CD14-positive monocyte (primary cell): Measurements from ENCODE around the gene NECAB3. TPM values are rescaled to one million over a fixed set of nuclear protein-coding genes. Genes with fewer than 3 reads are reported as not detected.

ENCODE experiments used
- DNase-seq, 3 donors: peaks; one replicate each; pipeline ENCODE4 v3.0.0-alpha.2; 2011 to 2022
- H2AFZ ChIP-seq: 2 replicates; pipeline ENCODE4 v1.6.0; 2012; ENCODE audit warnings: mild to moderate bottlenecking, low read depth, low read length, inconsistent platforms; ENCODE audit not compliant: insufficient read depth, poor library complexity, severe bottlenecking
- H3K27ac ChIP-seq, 2 donors: 1 replicate in 1 of 2; 2 replicates in 1 of 2; pipeline ENCODE4 v1.5.1; 2012 to 2013; ENCODE audit warnings: low read length in 2 of 2, control low read depth in 1 of 2, inconsistent platforms in 1 of 2, low read depth in 1 of 2, mild to moderate bottlenecking in 1 of 2
- H3K27me3 ChIP-seq, 2 donors: one replicate each; pipeline versions ENCODE4 v1.6.0 to v1.6.1; 2011 to 2013; ENCODE audit warnings: low read length in 2 of 2; ENCODE audit not compliant: control insufficient read depth in 2 of 2, insufficient read depth in 2 of 2
- H3K36me3 ChIP-seq, 2 donors: replicated peaks in 1 of 2; 1 replicate in 1 of 2; 2 replicates in 1 of 2; pipeline versions ENCODE4 v1.5.1 to v1.6.1; 2012 to 2013; ENCODE audit warnings: low read length in 2 of 2, control low read depth in 1 of 2, inconsistent platforms in 1 of 2, mild to moderate bottlenecking in 1 of 2; ENCODE audit not compliant: insufficient read depth in 2 of 2, control insufficient read depth in 1 of 2
- H3K4me1 ChIP-seq, 2 donors: 1 replicate in 1 of 2; 2 replicates in 1 of 2; pipeline versions ENCODE4 v1.5.1 to v1.6.1; 2012 to 2013; ENCODE audit warnings: low read length in 2 of 2, control low read depth in 1 of 2, inconsistent platforms in 1 of 2, mild to moderate bottlenecking in 1 of 2, moderate library complexity in 1 of 2; ENCODE audit not compliant: insufficient read depth in 2 of 2, control insufficient read depth in 1 of 2
- H3K4me2 ChIP-seq: replicated peaks from 2 replicates; pipeline ENCODE3; 2012; ENCODE audit warnings: low read length, moderate library complexity, mild to moderate bottlenecking; ENCODE audit not compliant: poor library complexity, severe bottlenecking; ENCODE audit errors: extremely low read depth
- H3K4me3 ChIP-seq, 3 experiments: fragments of 200-600 bp in 1 of 3; sonication (generic) in 1 of 3; replicated peaks in 1 of 3; 1 replicate in 2 of 3; 2 replicates in 1 of 3; pipeline ENCODE4 v1.5.1; 2011 to 2013; ENCODE audit warnings: low read length in 3 of 3, mild to moderate bottlenecking in 3 of 3, control low read depth in 2 of 3, low read depth in 2 of 3, inconsistent platforms in 1 of 3, moderate library complexity in 1 of 3
- H3K79me2 ChIP-seq: 2 replicates; pipeline ENCODE4 v1.6.0; 2012; ENCODE audit warnings: mild to moderate bottlenecking, control low read depth, inconsistent platforms, low read length, moderate library complexity; ENCODE audit not compliant: insufficient read depth
- H3K9ac ChIP-seq: 2 replicates; pipeline ENCODE4 v1.6.0; 2017; ENCODE audit warnings: low read length, mild to moderate bottlenecking; ENCODE audit not compliant: insufficient read depth, poor library complexity, severe bottlenecking
- H3K9me3 ChIP-seq, 2 donors: replicated peaks in 1 of 2; 1 replicate in 1 of 2; 2 replicates in 1 of 2; pipeline versions ENCODE4 v1.5.1 to v1.6.1; 2012 to 2013; ENCODE audit warnings: low read length in 2 of 2, control low read depth in 1 of 2; ENCODE audit not compliant: control insufficient read depth in 1 of 2, insufficient read depth in 1 of 2
- H4K20me1 ChIP-seq: 2 replicates; pipeline ENCODE4 v1.6.0; 2012; ENCODE audit warnings: mild to moderate bottlenecking, low read length, control low read depth, moderate library complexity; ENCODE audit not compliant: insufficient read depth
- H3K27ac Mint-ChIP-seq, 7 donors: one replicate each; pipeline ENCODE4 v1.8.0; 2020; ENCODE audit warnings: mild to moderate bottlenecking in 7 of 7, mixed read lengths in 7 of 7, moderate library complexity in 6 of 7, inconsistent platforms in 2 of 7
- H3K27me3 Mint-ChIP-seq, 3 donors: one replicate each; pipeline ENCODE4 v1.8.0; 2021 to 2022; ENCODE audit warnings: low read depth in 3 of 3, mild to moderate bottlenecking in 3 of 3, mixed read lengths in 3 of 3, moderate library complexity in 3 of 3, inconsistent platforms in 1 of 3
- H3K36me3 Mint-ChIP-seq, 2 donors: one replicate each; pipeline ENCODE4 v1.8.0; 2020; ENCODE audit warnings: mixed read lengths in 2 of 2, inconsistent platforms in 1 of 2, mild to moderate bottlenecking in 1 of 2
- H3K4me1 Mint-ChIP-seq: one replicate; pipeline ENCODE4 v1.8.0; 2020; ENCODE audit warnings: mild to moderate bottlenecking, mixed read lengths
- H3K4me3 Mint-ChIP-seq, 2 donors: one replicate each; pipeline ENCODE4 v1.8.0; 2020; ENCODE audit warnings: mild to moderate bottlenecking in 2 of 2, mixed read lengths in 2 of 2, moderate library complexity in 1 of 2
- H3K9me3 Mint-ChIP-seq, 7 donors: one replicate each; pipeline ENCODE4 v1.8.0; 2020 to 2022; ENCODE audit warnings: mixed read lengths in 7 of 7, mild to moderate bottlenecking in 6 of 7, moderate library complexity in 6 of 7, inconsistent platforms in 2 of 7
- CTCF ChIP-seq: fragments of 200-600 bp; IDR thresholded peaks from one replicate; pipeline ENCODE4 v1.8.0; 2022; ENCODE audit warnings: antibody characterized with exemption, mild to moderate bottlenecking
- WGBS: methylation state at CpG from one replicate; pipeline ENCODE4 v1.1.5; 2013; ENCODE audit warnings: missing lambda C conversion rate; ENCODE audit not compliant: insufficient coverage; 5-methylcytosine and 5-hydroxymethylcytosine counted together
- intact Hi-C, 2 donors: fragments of 100-400 bp; cut with micrococcal nuclease; formaldehyde crosslinking; loops; one replicate each; pipeline versions ENCODE4 v1.15.0 to v1.15.1; 2023
- polyA plus RNA-seq, 3 donors: library from polyadenylated mRNA; depleted of rRNA in 1 of 3; unstranded in 2 of 3; stranded (reverse) in 1 of 3; fragments of 300-500 nt in 2 of 3; fragments of >200 nt in 1 of 3; fragmentation: Illumina TruSeq in 2 of 3; gene quantifications; 1 replicate in 2 of 3; 2 replicates in 1 of 3; pipeline ENCODE4 v1.2.3, GENCODE V29; 2012 to 2021

Gene NECAB3
- polyA plus RNA-seq, 3 donors: 1.3 to 12.8 (median 1.8) TPM

- Mint-ChIP-seq H3K36me3 (peaks cover 6 to 23% of the 10 kb centered on the region in 2 donors), H3K27ac (no peak overlapping the region), H3K4me3 (no peak overlapping the region), H3K9me3 (no peaks in the 10 kb centered on the region), H3K4me1 (peaks cover 18% of the 10 kb centered on the region), H3K27me3 (peaks cover 2 to 9% (median 3%) of the 10 kb centered on the region in 3 donors)
- no peak overlapping the region for H3K4me3 ChIP-seq
- no peaks in the 10 kb centered on the region for H3K27me3 ChIP-seq
- no peaks in the 10 kb centered on the region for H3K9me3 ChIP-seq
- no peak overlapping the region for H3K9ac ChIP-seq
- TF ChIP-seq CTCF: no peak
- DNase-seq: no peak
- H3K36me3 ChIP-seq: no peaks in the 10 kb centered on the region
- no peak overlapping the region for H3K4me2 ChIP-seq
- H3K79me2 ChIP-seq: peaks cover 13% of the 10 kb centered on the region
- 97% methylated on average over 25 of the region's 31 CpGs for WGBS
- no peak overlapping the region for H3K27ac ChIP-seq
- intact Hi-C loops: no loop called here
- peaks cover 14 to 19% of the 10 kb centered on the region in 2 donors for H3K4me1 ChIP-seq
- no peak overlapping the region for H2AFZ ChIP-seq
- H4K20me1 ChIP-seq: no peaks in the 10 kb centered on the region
Observed at GRCh38 chr20:33676652-33677645, 2.7 kb upstream of the NECAB3 start.

GRCh38 chr20:33676121-33676520 is 1.9 kb upstream of the NECAB3 start:
- TF ChIP-seq CTCF: no peak
- H3K27ac Mint-ChIP-seq: peak overlapping the region in 2 of 7 donors; percentile 41 to 46
- peaks cover 2 to 8% (median 3%) of the 10 kb centered on the region in 3 donors for H3K27me3 Mint-ChIP-seq
- H3K79me2 ChIP-seq: peaks cover 9% of the 10 kb centered on the region
- H3K4me1 ChIP-seq: peaks cover 14 to 19% of the 10 kb centered on the region in 2 donors
- intact Hi-C loops: no loop called here
- H3K36me3 Mint-ChIP-seq: peaks cover 4 to 23% of the 10 kb centered on the region in 2 donors
- no peak for DNase-seq
- H3K4me3 Mint-ChIP-seq: no peak overlapping the region
- H3K9ac ChIP-seq: no peak overlapping the region
- WGBS: 98% methylated on average over 7 of the region's 11 CpGs
- no peaks in the 10 kb centered on the region for H3K27me3 ChIP-seq
- no peak overlapping the region for H3K4me2 ChIP-seq
- no peaks in the 10 kb centered on the region for H4K20me1 ChIP-seq
- H3K9me3 ChIP-seq: no peaks in the 10 kb centered on the region
- no peak overlapping the region for H2AFZ ChIP-seq
- H3K4me1 Mint-ChIP-seq: peaks cover 17% of the 10 kb centered on the region
- H3K36me3 ChIP-seq: no peaks in the 10 kb centered on the region
- no peak overlapping the region for H3K4me3 ChIP-seq
- no peak overlapping the region for H3K27ac ChIP-seq
- no peaks in the 10 kb centered on the region for H3K9me3 Mint-ChIP-seq
